HuH-7.5 (cell line): ENCODE results near the gene SH3D21.

Source experiments
- DNase-seq: peaks from one replicate; pipeline ENCODE4 v3.0.0; 2011; ENCODE audit warnings: low spot score

Gene SH3D21

GRCh38 chr1:36330940-36331339 lies 24.8 kb downstream of the SH3D21 start:
- no peak for DNase-seq

- DNase-seq = no peak
These were observed 31.7 kb downstream of the SH3D21 start for GRCh38 chr1:36337830-36338229.

GRCh38 chr1:36339215-36339614 lies 33.0 kb downstream of the SH3D21 start:
- DNase-seq = no peak

GRCh38 chr1:36339615-36340014 lies 33.4 kb downstream of the SH3D21 start:
- DNase-seq = no peak

- no peak for DNase-seq
These were observed 35.6 kb downstream of the SH3D21 start for GRCh38 chr1:36341626-36342320.

GRCh38 chr1:36342426-36343185 lies 36.4 kb downstream of the SH3D21 start:
- DNase-seq = peak; percentile 39

GRCh38 chr1:36343651-36344394 lies 37.7 kb downstream of the SH3D21 start:
- DNase-seq = no peak

GRCh38 chr1:36344395-36344680 lies 38.2 kb downstream of the SH3D21 start:
- DNase-seq = no peak

GRCh38 chr1:36345353-36345752 lies 39.2 kb downstream of the SH3D21 start:
- DNase-seq = no peak

- no peak for DNase-seq
These were observed 40.7 kb downstream of the SH3D21 start for GRCh38 chr1:36346741-36347370.

- no peak for DNase-seq
These were observed 43.1 kb downstream of the SH3D21 start for GRCh38 chr1:36349241-36349671.

- DNase-seq = no peak
These were observed 43.7 kb downstream of the SH3D21 start for GRCh38 chr1:36349839-36350238.

- no peak for DNase-seq
These were observed 44.6 kb downstream of the SH3D21 start for GRCh38 chr1:36350659-36351226.

GRCh38 chr1:36351227-36351977 lies 45.2 kb downstream of the SH3D21 start:
- DNase-seq = no peak

GRCh38 chr1:36352125-36352909 lies 46.1 kb downstream of the SH3D21 start:
- no peak for DNase-seq

GRCh38 chr1:36352910-36353878 lies 47.0 kb downstream of the SH3D21 start:
- DNase-seq = no peak

GRCh38 chr1:36354486-36354885 lies 48.3 kb downstream of the SH3D21 start:
- no peak for DNase-seq

- no peak for DNase-seq
These were observed 49.6 kb downstream of the SH3D21 start for GRCh38 chr1:36355811-36356210.

- DNase-seq = no peak
These were observed 52.4 kb downstream of the SH3D21 start for GRCh38 chr1:36358514-36359084.
